Naive B cell (primary cell): Measurements from ENCODE around the gene SOCS6. TPM values are rescaled to one million over a fixed set of nuclear protein-coding genes. Genes with fewer than 3 reads are reported as not detected.

ENCODE experiments used
- ATAC-seq, 2 donors: fragments of 150-1000 bp; cut with Tn5 transposase; 2 replicates each; pipeline ENCODE4 v1.10.0; 2021; ENCODE audit warnings: low read depth in 2 of 2, mild to moderate bottlenecking in 2 of 2, moderate library complexity in 2 of 2
- DNase-seq: peaks from one replicate; pipeline ENCODE4 v3.0.0; 2022
- H3K27ac Mint-ChIP-seq, 6 donors: one replicate each; pipeline ENCODE4 v1.8.0; 2020 to 2022; ENCODE audit warnings: mild to moderate bottlenecking in 6 of 6, mixed read lengths in 6 of 6, moderate library complexity in 5 of 6, inconsistent platforms in 2 of 6
- H3K27me3 Mint-ChIP-seq, 3 donors: one replicate each; pipeline ENCODE4 v1.8.0; 2021 to 2022; ENCODE audit warnings: mixed read lengths in 3 of 3, mild to moderate bottlenecking in 1 of 3
- H3K36me3 Mint-ChIP-seq, 2 donors: one replicate each; pipeline ENCODE4 v1.8.0; 2020 to 2022; ENCODE audit warnings: mixed read lengths in 2 of 2, inconsistent platforms in 1 of 2, mild to moderate bottlenecking in 1 of 2
- H3K4me1 Mint-ChIP-seq, 3 donors: one replicate each; pipeline ENCODE4 v1.8.0; 2020 to 2022; ENCODE audit warnings: mixed read lengths in 3 of 3, inconsistent platforms in 1 of 3, mild to moderate bottlenecking in 1 of 3, moderate library complexity in 1 of 3
- H3K4me3 Mint-ChIP-seq, 8 donors: one replicate each; pipeline ENCODE4 v1.8.0; 2020 to 2022; ENCODE audit warnings: mild to moderate bottlenecking in 8 of 8, mixed read lengths in 8 of 8, moderate library complexity in 8 of 8, inconsistent platforms in 2 of 8
- H3K9me3 Mint-ChIP-seq, 7 donors: one replicate each; pipeline ENCODE4 v1.8.0; 2020 to 2022; ENCODE audit warnings: mixed read lengths in 7 of 7, mild to moderate bottlenecking in 5 of 7, inconsistent platforms in 2 of 7, moderate library complexity in 1 of 7
- polyA plus RNA-seq, 6 donors: library from polyadenylated mRNA; unstranded; fragments of 300-500 nt; fragmentation: Illumina TruSeq; gene quantifications; one replicate each; pipeline ENCODE4 v1.2.3, GENCODE V29; 2021; ENCODE audit warnings: low read depth in 6 of 6

The SOCS6 gene
- polyA plus RNA-seq, 6 donors from 2014 or later: 0.17 to 1.1 (median 0.75) TPM; not detected in 1

- no peak overlapping the region for H3K4me3 Mint-ChIP-seq
- no peak overlapping the region for H3K27ac Mint-ChIP-seq
Observed at GRCh38 chr18:70377317-70377799, 88.5 kb downstream of the SOCS6 start.

GRCh38 chr18:70377857-70378701, 89.2 kb downstream of the SOCS6 start:
- Mint-ChIP-seq H3K9me3 (peaks cover 0 to 5% (median 2%) of the 10 kb centered on the region in 7 donors), H3K36me3 (no peaks in the 10 kb centered on the region), H3K27me3 (peaks cover 0 to 3% (median under 1%) of the 10 kb centered on the region in 3 donors), H3K4me1 (no peaks in the 10 kb centered on the region), H3K27ac (no peak overlapping the region), H3K4me3 (no peak overlapping the region)
- DNase-seq (no peak), ATAC-seq (no peak)

More at GRCh38 chr18:70377317-70377799, 88.5 kb downstream of the SOCS6 start:
- ATAC-seq: no peak
- Mint-ChIP-seq H3K27me3 (peaks cover 0 to 4% (median 3%) of the 10 kb centered on the region in 3 donors), H3K36me3 (no peaks in the 10 kb centered on the region), H3K4me1 (no peaks in the 10 kb centered on the region), H3K9me3 (peaks cover 0 to 5% (median 2%) of the 10 kb centered on the region in 7 donors)
- no peak for DNase-seq

Other genes starting within 250 kb of the SOCS6 start
- 1 to 10 TPM; 3.1 to 9.2 (median 3.8) TPM for gene RTTN, start 83.4 kb upstream of the SOCS6 start, polyA plus RNA-seq